IMR-90 (cell line): ENCODE measurements around the gene UNC13C. TPM values are rescaled to one million over a fixed set of nuclear protein-coding genes. Genes with fewer than 3 reads are reported as not detected.

Source experiments
- ATAC-seq: fragments of 200-7000 bp; cut with Tn5 transposase; 2 replicates; pipeline ENCODE4 v1.9.1; 2020; ENCODE audit warnings: low read depth, mild to moderate bottlenecking, moderate library complexity
- BruUV-seq: library from RNA; stranded (reverse); fragments of 400-500 nt; replicated peaks from 2 replicates; lab custom pipeline; 2021; lab: Mats Ljungman, UMichigan
- CTCF ChIA-PET: fragments of 300-600 bp; formaldehyde crosslinking; extraction: SDS; loops from one replicate; lab custom pipeline; 2021; ENCODE audit warnings: antibody characterized with exemption; lab: Yijun Ruan, JAX
- POLR2A ChIA-PET: fragments of 300-600 bp; sonication (Branson Sonifier 250); formaldehyde crosslinking; loops from one replicate; lab custom pipeline; 2022; ENCODE audit warnings: antibody characterized with exemption; ENCODE audit not compliant: unreplicated experiment; lab: Charles Lee
- DNase-seq: peaks from one replicate; pipeline ENCODE4 v3.0.0; 2013
- H2AFZ ChIP-seq: replicated peaks from 2 replicates; pipeline ENCODE3; 2013; ENCODE audit warnings: low read length, mild to moderate bottlenecking; ENCODE audit not compliant: poor library complexity
- H2AK5ac ChIP-seq: 2 replicates; pipeline ENCODE4 v1.6.1; 2013; ENCODE audit warnings: low read depth, low read length, inconsistent platforms
- H2AK9ac ChIP-seq: replicated peaks from 2 replicates; pipeline ENCODE3; 2013; ENCODE audit warnings: mild to moderate bottlenecking, low read depth, low read length, moderate library complexity; ENCODE audit not compliant: poor library complexity
- H2BK120ac ChIP-seq: 2 replicates; pipeline ENCODE4 v1.6.1; 2013; ENCODE audit warnings: low read depth, low read length, inconsistent platforms
- H2BK15ac ChIP-seq: 3 replicates; pipeline ENCODE4 v1.6.1; 2013; ENCODE audit warnings: low read depth, low read length, inconsistent platforms
- H2BK20ac ChIP-seq: 2 replicates; pipeline ENCODE4 v1.6.1; 2013; ENCODE audit warnings: low read depth, mild to moderate bottlenecking, inconsistent platforms, low read length, moderate library complexity
- H2BK5ac ChIP-seq: 2 replicates; pipeline ENCODE4 v1.6.1; 2013; ENCODE audit warnings: mild to moderate bottlenecking, low read depth, low read length, inconsistent platforms; ENCODE audit not compliant: poor library complexity, severe bottlenecking
- H3K14ac ChIP-seq: replicated peaks from 2 replicates; pipeline ENCODE4 v1.6.1; 2013; ENCODE audit warnings: low read depth, low read length, inconsistent platforms
- H3K18ac ChIP-seq: 2 replicates; pipeline ENCODE4 v1.6.1; 2013; ENCODE audit warnings: low read depth, low read length, control low read depth
- H3K23ac ChIP-seq: 2 replicates; pipeline ENCODE4 v1.6.1; 2013; ENCODE audit warnings: low read depth, low read length, inconsistent platforms
- H3K27ac ChIP-seq: 2 replicates; pipeline ENCODE4 v1.5.1; 2013; ENCODE audit warnings: mild to moderate bottlenecking, control low read depth, low read length; ENCODE audit not compliant: insufficient read depth
- H3K27me3 ChIP-seq: 2 replicates; pipeline ENCODE4 v1.6.1; 2013; ENCODE audit warnings: low read length; ENCODE audit not compliant: control insufficient read depth, insufficient read depth
- H3K36me3 ChIP-seq: 2 replicates; pipeline ENCODE4 v1.6.1; 2013; ENCODE audit warnings: low read length, mixed read lengths; ENCODE audit not compliant: control insufficient read depth, insufficient read depth
- H3K4ac ChIP-seq: 2 replicates; pipeline ENCODE4 v1.6.1; 2013; ENCODE audit warnings: low read depth, low read length, inconsistent platforms
- H3K4me1 ChIP-seq: 2 replicates; pipeline ENCODE4 v1.6.1; 2013; ENCODE audit warnings: low read length, mixed read lengths; ENCODE audit not compliant: control insufficient read depth, insufficient read depth
- H3K4me2 ChIP-seq: 2 replicates; pipeline ENCODE4 v1.6.1; 2013; ENCODE audit warnings: low read depth, mild to moderate bottlenecking, control low read depth, low read length, moderate library complexity
- H3K4me3 ChIP-seq: 2 replicates; pipeline ENCODE4 v1.5.1; 2013; ENCODE audit warnings: low read depth, mild to moderate bottlenecking, control low read depth, low read length, moderate library complexity; ENCODE audit not compliant: insufficient read depth
- H3K56ac ChIP-seq: 2 replicates; pipeline ENCODE4 v1.6.1; 2013; ENCODE audit warnings: low read length, inconsistent platforms; ENCODE audit not compliant: insufficient read depth; ENCODE audit errors: extremely low read depth
- H3K79me1 ChIP-seq, 2 experiments: 2 replicates each; pipeline ENCODE4 v1.6.1; 2013; ENCODE audit warnings: low read length in 2 of 2, inconsistent platforms in 1 of 2, low read depth in 1 of 2
- H3K9ac ChIP-seq: 2 replicates; pipeline ENCODE4 v1.6.1; 2013; ENCODE audit warnings: low read depth, low read length, control low read depth
- H3K9me1 ChIP-seq: 2 replicates; pipeline ENCODE4 v1.6.1; 2013; ENCODE audit warnings: low read length, inconsistent platforms; ENCODE audit not compliant: insufficient read depth
- H3K9me3 ChIP-seq: 2 replicates; pipeline ENCODE4 v1.6.1; 2013; ENCODE audit warnings: low read length; ENCODE audit not compliant: control insufficient read depth, insufficient read depth
- H4K20me1 ChIP-seq: 2 replicates; pipeline ENCODE4 v1.6.1; 2013; ENCODE audit warnings: low read length, inconsistent platforms; ENCODE audit not compliant: insufficient read depth
- H4K5ac ChIP-seq: 2 replicates; pipeline ENCODE4 v1.6.1; 2013; ENCODE audit warnings: mild to moderate bottlenecking, low read depth, low read length, control low read depth
- H4K8ac ChIP-seq, 2 experiments: 2 replicates each; pipeline ENCODE4 v1.6.1; 2013; ENCODE audit warnings: low read depth in 2 of 2, low read length in 2 of 2, control low read depth in 1 of 2, inconsistent platforms in 1 of 2
- H4K91ac ChIP-seq: 2 replicates; pipeline ENCODE4 v1.6.1; 2013; ENCODE audit warnings: low read depth, low read length, inconsistent platforms; ENCODE audit not compliant: insufficient read depth
- CEBPB ChIP-seq: IDR thresholded peaks from 2 replicates; pipeline ENCODE4 v1.6.1; 2012; ENCODE audit warnings: low read depth, low read length, improper control_type of control experiment
- CHD1 ChIP-seq: IDR thresholded peaks from 2 replicates; pipeline ENCODE4 v1.6.1; 2012; ENCODE audit warnings: low read depth, low read length, improper control_type of control experiment
- CTCF ChIP-seq: conservative IDR thresholded peaks from 2 replicates; pipeline ENCODE4 v1.5.1; 2012; ENCODE audit warnings: mild to moderate bottlenecking, low read depth, low read length, improper control_type of control experiment
- MAZ ChIP-seq: IDR thresholded peaks from 2 replicates; pipeline ENCODE4 v1.6.1; 2012; ENCODE audit warnings: low read depth, mild to moderate bottlenecking, low read length, improper control_type of control experiment, moderate library complexity, borderline replicate concordance
- MXI1 ChIP-seq: IDR thresholded peaks from 2 replicates; pipeline ENCODE4 v1.6.1; 2012; ENCODE audit warnings: low read depth, mild to moderate bottlenecking, low read length, moderate library complexity, borderline replicate concordance
- POLR2A ChIP-seq: IDR thresholded peaks from 2 replicates; pipeline ENCODE4 v1.6.1; 2012; ENCODE audit warnings: mild to moderate bottlenecking, low read depth, low read length
- RAD21 ChIP-seq: IDR thresholded peaks from 2 replicates; pipeline ENCODE4 v1.6.1; 2012; ENCODE audit warnings: low read length, improper control_type of control experiment
- RCOR1 ChIP-seq: IDR thresholded peaks from 2 replicates; pipeline ENCODE4 v1.6.1; 2012; ENCODE audit warnings: mild to moderate bottlenecking, low read length, improper control_type of control experiment; ENCODE audit not compliant: insufficient replicate concordance
- SMC3 ChIP-seq: fragments of 150-350 bp; IDR thresholded peaks from 2 replicates; pipeline ENCODE4 v1.6.1; 2016; ENCODE audit warnings: low read depth, mild to moderate bottlenecking, antibody characterized with exemption, low read length, moderate library complexity
- USF2 ChIP-seq: fragments of 150-350 bp; IDR thresholded peaks from 2 replicates; pipeline ENCODE4 v1.6.1; 2017; ENCODE audit warnings: mild to moderate bottlenecking, antibody characterized with exemption, low read length, low read depth
- WGBS, 2 experiments: methylation state at CpG; one replicate each; pipeline versions ENCODE4 v1.1.5 to v1.1.7; 2013; ENCODE audit warnings: missing lambda C conversion rate in 2 of 2; ENCODE audit not compliant: insufficient read length in 1 of 2; ENCODE audit errors: extremely low coverage in 2 of 2; 5-methylcytosine and 5-hydroxymethylcytosine counted together
- dilution Hi-C: fragments of 300-500 bp; cut with HindIII; formaldehyde crosslinking; loops from one replicate; pipeline ENCODE4 v1.14.3; 2018; ENCODE audit warnings: low sequenced_read_pairs; ENCODE audit not compliant: unreplicated experiment
- in situ Hi-C: fragments of 300-500 bp; cut with MboI; formaldehyde crosslinking; loops from 3 replicates; pipeline ENCODE4 v1.14.3; 2019; ENCODE audit warnings: low sequenced_read_pairs, inconsistent platforms, mixed read lengths
- intact Hi-C: fragments of 100-400 bp; cut with micrococcal nuclease; formaldehyde crosslinking; loops from 2 replicates; pipeline ENCODE4 v1.10.0; 2022
- polyA plus RNA-seq, 3 experiments: library from polyadenylated mRNA; depleted of rRNA; stranded (reverse); fragments of >200 nt; gene quantifications; 2 replicates each; pipeline ENCODE4 v1.2.3, GENCODE V29; 2012; ENCODE audit warnings: low replicate concordance in 1 of 3
- total RNA-seq: library from RNA; depleted of rRNA; stranded (reverse); fragments of >200 nt; gene quantifications from 2 replicates; pipeline ENCODE4 v1.2.3, GENCODE V29; 2012
- TF ChIP-seq, protein P1 (sequence below): fragments of 150-350 bp; IDR thresholded peaks from 2 replicates; pipeline ENCODE4 v1.6.1; 2016; ENCODE audit warnings: low read depth, mild to moderate bottlenecking, low read length, moderate library complexity, borderline replicate concordance

The UNC13C gene
- total and polyA plus RNA-seq, 2 of the 4 experiments (the other 2 are of a cell fraction), result not detected

GRCh38 chr15:54424171-54424570 is 445.9 kb downstream of the UNC13C start:
- H3K27ac ChIP-seq, result no peak overlapping the region
- no peak overlapping the region for H2BK20ac ChIP-seq
- no peaks in the 10 kb centered on the region for H3K27me3 ChIP-seq
- ChIA-PET CTCF (no interaction called here), POLR2A (no interaction called here)
- no peak overlapping the region for H2BK15ac ChIP-seq
- H3K18ac ChIP-seq, result no peak overlapping the region
- intact Hi-C loops (no loop called here), in situ Hi-C loops (no loop called here), dilution Hi-C loops (no loop called here)
- H3K79me1 ChIP-seq, result no peaks in the 10 kb centered on the region
- DNase-seq (no peak), ATAC-seq (no peak)
- no peak for TF ChIP-seq USF2
- TF ChIP-seq POLR2A, result no peak
- TF ChIP-seq RAD21, result no peak
- no peak for TF ChIP-seq RCOR1
- TF ChIP-seq, protein P1, sequence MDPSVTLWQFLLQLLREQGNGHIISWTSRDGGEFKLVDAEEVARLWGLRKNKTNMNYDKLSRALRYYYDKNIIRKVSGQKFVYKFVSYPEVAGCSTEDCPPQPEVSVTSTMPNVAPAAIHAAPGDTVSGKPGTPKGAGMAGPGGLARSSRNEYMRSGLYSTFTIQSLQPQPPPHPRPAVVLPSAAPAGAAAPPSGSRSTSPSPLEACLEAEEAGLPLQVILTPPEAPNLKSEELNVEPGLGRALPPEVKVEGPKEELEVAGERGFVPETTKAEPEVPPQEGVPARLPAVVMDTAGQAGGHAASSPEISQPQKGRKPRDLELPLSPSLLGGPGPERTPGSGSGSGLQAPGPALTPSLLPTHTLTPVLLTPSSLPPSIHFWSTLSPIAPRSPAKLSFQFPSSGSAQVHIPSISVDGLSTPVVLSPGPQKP, result no peak
- no peak for TF ChIP-seq MAZ
- no peak for TF ChIP-seq CEBPB
- TF ChIP-seq SMC3, result no peak
- TF ChIP-seq CHD1, result no peak
- TF ChIP-seq CTCF, result no peak
- TF ChIP-seq MXI1, result no peak
- H3K36me3 ChIP-seq, result no peaks in the 10 kb centered on the region
- no peak overlapping the region for H4K91ac ChIP-seq
- no peak overlapping the region for H3K4me3 ChIP-seq
- H4K5ac ChIP-seq, result no peak overlapping the region
- H3K9me1 ChIP-seq, result no peaks in the 10 kb centered on the region
- no peak overlapping the region for H2BK5ac ChIP-seq
- H3K9ac ChIP-seq, result no peak overlapping the region
- no peak overlapping the region for H2AFZ ChIP-seq
- H3K4me1 ChIP-seq, result no peaks in the 10 kb centered on the region
- H4K8ac ChIP-seq, result no peak overlapping the region
- whole genome bisulfite sequencing, 2 experiments, result 20% methylated on average over 1 of the region's 2 CpGs; no CpG with 5 or more reads in 1 of the 2 experiments
- no peak overlapping the region for H3K4ac ChIP-seq
- no peak overlapping the region for H3K14ac ChIP-seq
- H4K20me1 ChIP-seq, result no peaks in the 10 kb centered on the region
- no TSS peak for BruUV-seq
- no peak overlapping the region for H3K4me2 ChIP-seq
- peaks cover 6% of the 10 kb centered on the region for H3K9me3 ChIP-seq
- no peak overlapping the region for H2BK120ac ChIP-seq
- no peak overlapping the region for H3K23ac ChIP-seq
- no peak overlapping the region for H2AK5ac ChIP-seq
- no peak overlapping the region for H2AK9ac ChIP-seq
- H3K56ac ChIP-seq, result no peak overlapping the region
